ENCODE measurements around the gene DDAH1. TPM values are rescaled to one million over a fixed set of nuclear protein-coding genes. Genes with fewer than 3 reads are reported as not detected.

DDAH1 gene
- total RNA-seq, 4 donors from 2014 or later = 12.9 to 28.9 (median 18.2) TPM

- Histone ChIP-seq H3K4me1 (no peaks in the 10 kb centered on the region), H3K36me3 (no peaks in the 10 kb centered on the region), H3K9me3 (no peaks in the 10 kb centered on the region), H3K4me3 (no peak overlapping the region), H3K27me3 (no peaks in the 10 kb centered on the region), H3K27ac (no peak overlapping the region)
- DNase-seq = no peak
- intact Hi-C loops (cut with DNase I; ENCODE audit: low total_unique reads) = no loop called here
- TF ChIP-seq CTCF (IDR thresholded peaks at IDR 0.05) = no peak
- no peak for TF ChIP-seq POLR2A (IDR thresholded peaks at IDR 0.05)
Measured at GRCh38 chr1:85481688-85482087, 16.7 kb upstream of the DDAH1 start.

GRCh38 chr1:85480566-85480965 lies 15.6 kb upstream of the DDAH1 start:
- H3K27me3 ChIP-seq = no peaks in the 10 kb centered on the region
- H3K27ac ChIP-seq = no peak overlapping the region
- no peak for TF ChIP-seq CTCF (IDR thresholded peaks at IDR 0.05)
- no peak for TF ChIP-seq POLR2A (IDR thresholded peaks at IDR 0.05)
- DNase-seq = no peak
- H3K4me3 ChIP-seq = no peak overlapping the region
- no peaks in the 10 kb centered on the region for H3K4me1 ChIP-seq
- intact Hi-C loops (cut with DNase I; ENCODE audit: low total_unique reads) = no loop called here
- H3K9me3 ChIP-seq = no peaks in the 10 kb centered on the region
- H3K36me3 ChIP-seq = no peaks in the 10 kb centered on the region

- Histone ChIP-seq H3K27me3 (no peaks in the 10 kb centered on the region), H3K9me3 (no peaks in the 10 kb centered on the region), H3K36me3 (no peaks in the 10 kb centered on the region), H3K4me3 (no peak overlapping the region), H3K27ac (no peak overlapping the region), H3K4me1 (no peaks in the 10 kb centered on the region)
- intact Hi-C loops (cut with DNase I; ENCODE audit: low total_unique reads) = no loop called here
- TF ChIP-seq POLR2A (IDR thresholded peaks at IDR 0.05) (no peak), CTCF (IDR thresholded peaks at IDR 0.05) (no peak)
- DNase-seq = no peak
Measured at GRCh38 chr1:85479491-85479890, 14.5 kb upstream of the DDAH1 start.

- TF ChIP-seq POLR2A (IDR thresholded peaks at IDR 0.05) = no peak
- TF ChIP-seq CTCF (IDR thresholded peaks at IDR 0.05) = no peak
- no peak overlapping the region for H3K4me3 ChIP-seq
- H3K4me1 ChIP-seq = no peaks in the 10 kb centered on the region
- no peaks in the 10 kb centered on the region for H3K27me3 ChIP-seq
- no peaks in the 10 kb centered on the region for H3K36me3 ChIP-seq
- H3K9me3 ChIP-seq = no peaks in the 10 kb centered on the region
- DNase-seq = no peak
- no peak overlapping the region for H3K27ac ChIP-seq
- intact Hi-C loops (cut with DNase I; ENCODE audit: low total_unique reads) = no loop called here
Measured at GRCh38 chr1:85478366-85478765, 13.4 kb upstream of the DDAH1 start.

- no peaks in the 10 kb centered on the region for H3K9me3 ChIP-seq
- no peak for DNase-seq
- H3K27ac ChIP-seq = no peak overlapping the region
- TF ChIP-seq CTCF (IDR thresholded peaks at IDR 0.05) = no peak
- TF ChIP-seq POLR2A (IDR thresholded peaks at IDR 0.05) = no peak
- no peaks in the 10 kb centered on the region for H3K4me1 ChIP-seq
- no peak overlapping the region for H3K4me3 ChIP-seq
- H3K27me3 ChIP-seq = no peaks in the 10 kb centered on the region
- H3K36me3 ChIP-seq = no peaks in the 10 kb centered on the region
- intact Hi-C loops (cut with DNase I; ENCODE audit: low total_unique reads) = no loop called here
Measured at GRCh38 chr1:85475055-85475454, 10.1 kb upstream of the DDAH1 start.

Data from uterus (tissue), 4 donors.